ENCODE results near the gene P2RX5.

DNA sequence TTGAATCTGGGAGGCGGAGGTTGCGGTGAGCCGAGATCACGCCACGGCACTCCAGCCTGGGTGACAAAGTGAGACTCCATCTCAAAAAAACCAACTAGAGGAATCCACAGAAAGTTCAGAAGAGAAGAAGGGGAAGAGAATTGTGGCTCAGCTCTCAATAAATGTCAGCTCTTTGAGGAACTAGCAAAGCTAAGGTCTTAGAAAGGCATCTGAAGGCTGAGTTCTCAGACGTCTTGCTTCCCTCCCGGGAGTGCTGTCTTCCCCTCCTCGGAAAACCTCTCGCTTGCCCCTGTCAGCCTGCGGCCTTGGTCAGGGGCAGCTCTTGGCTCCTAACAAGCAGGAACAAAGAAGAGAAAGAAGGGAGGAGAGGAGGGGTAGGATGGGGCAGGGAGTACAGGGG, 65.2 kb downstream of the P2RX5 start:
- TF ChIP-seq POLR2A (IDR thresholded peaks at IDR 0.05) (no peak), CTCF (IDR thresholded peaks at IDR 0.05 in 8 of 11, conservative IDR thresholded peaks at IDR 0.05 in 3 of 11) (no peak), POLR2AphosphoS5 (IDR thresholded peaks at IDR 0.05) (no peak)

Data from spleen (tissue), 7 donors.